ENCODE results near the gene AHNAK.

Gene AHNAK

DNA sequence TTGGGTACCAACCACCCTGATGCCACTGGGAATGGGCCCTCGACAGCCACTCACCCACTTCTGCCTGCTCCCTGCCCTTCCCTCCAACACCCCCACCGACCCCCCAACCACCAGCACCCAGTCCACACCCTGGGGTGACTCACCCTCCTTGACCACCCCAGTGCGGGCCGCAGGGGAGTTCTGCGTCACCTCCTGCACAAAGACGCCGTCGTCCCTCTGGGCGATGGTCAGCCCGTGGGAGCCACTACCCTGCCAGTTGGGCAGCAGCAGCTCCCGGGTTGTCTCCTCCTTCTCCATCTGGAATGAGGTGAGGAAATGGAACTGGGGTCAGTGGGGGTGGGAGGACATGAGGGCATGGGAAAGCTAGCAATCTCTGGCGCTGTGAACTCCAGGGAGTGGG lies 10.8 kb downstream of the AHNAK start:
- Histone ChIP-seq H3K9me2 (replicated peaks; ENCODE audit: insufficient read depth, low read length) (no peaks in the 10 kb centered on the region), H4K20me1 (ENCODE audit: low read depth, low read length) (no peaks in the 10 kb centered on the region), H3K27ac (ENCODE audit: low read depth, low read length) (no peak overlapping the region), H3K27me3 (ENCODE audit: low read length) (no peaks in the 10 kb centered on the region), H3K4me3 (ENCODE audit: insufficient read depth, low read length, poor library complexity, severe bottlenecking) (no peak overlapping the region), H3K9ac (ENCODE audit: low read length) (no peak overlapping the region), H3K79me2 (ENCODE audit: insufficient read depth, low read length) (no peaks in the 10 kb centered on the region), H3K36me3 (ENCODE audit: low read length) (no peaks in the 10 kb centered on the region), H2AFZ (ENCODE audit: low read depth, low read length, severe bottlenecking) (no peak overlapping the region), H3K9me3 (ENCODE audit: insufficient read depth, low read length) (no peaks in the 10 kb centered on the region), H3K4me2 (ENCODE audit: low read depth, low read length, poor library complexity, severe bottlenecking) (no peak overlapping the region), H3F3A (ENCODE audit: insufficient read depth) (no peaks in the 10 kb centered on the region)
- TF ChIP-seq, protein P1, sequence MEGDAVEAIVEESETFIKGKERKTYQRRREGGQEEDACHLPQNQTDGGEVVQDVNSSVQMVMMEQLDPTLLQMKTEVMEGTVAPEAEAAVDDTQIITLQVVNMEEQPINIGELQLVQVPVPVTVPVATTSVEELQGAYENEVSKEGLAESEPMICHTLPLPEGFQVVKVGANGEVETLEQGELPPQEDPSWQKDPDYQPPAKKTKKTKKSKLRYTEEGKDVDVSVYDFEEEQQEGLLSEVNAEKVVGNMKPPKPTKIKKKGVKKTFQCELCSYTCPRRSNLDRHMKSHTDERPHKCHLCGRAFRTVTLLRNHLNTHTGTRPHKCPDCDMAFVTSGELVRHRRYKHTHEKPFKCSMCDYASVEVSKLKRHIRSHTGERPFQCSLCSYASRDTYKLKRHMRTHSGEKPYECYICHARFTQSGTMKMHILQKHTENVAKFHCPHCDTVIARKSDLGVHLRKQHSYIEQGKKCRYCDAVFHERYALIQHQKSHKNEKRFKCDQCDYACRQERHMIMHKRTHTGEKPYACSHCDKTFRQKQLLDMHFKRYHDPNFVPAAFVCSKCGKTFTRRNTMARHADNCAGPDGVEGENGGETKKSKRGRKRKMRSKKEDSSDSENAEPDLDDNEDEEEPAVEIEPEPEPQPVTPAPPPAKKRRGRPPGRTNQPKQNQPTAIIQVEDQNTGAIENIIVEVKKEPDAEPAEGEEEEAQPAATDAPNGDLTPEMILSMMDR (IDR thresholded peaks at IDR 0.05; ENCODE audit: insufficient read depth, low read length, poor library complexity, severe bottlenecking): no peak
- no peak for TF ChIP-seq EZH2phosphoT487 (conservative IDR thresholded peaks at IDR 0.05; ENCODE audit: low read length)

DNA sequence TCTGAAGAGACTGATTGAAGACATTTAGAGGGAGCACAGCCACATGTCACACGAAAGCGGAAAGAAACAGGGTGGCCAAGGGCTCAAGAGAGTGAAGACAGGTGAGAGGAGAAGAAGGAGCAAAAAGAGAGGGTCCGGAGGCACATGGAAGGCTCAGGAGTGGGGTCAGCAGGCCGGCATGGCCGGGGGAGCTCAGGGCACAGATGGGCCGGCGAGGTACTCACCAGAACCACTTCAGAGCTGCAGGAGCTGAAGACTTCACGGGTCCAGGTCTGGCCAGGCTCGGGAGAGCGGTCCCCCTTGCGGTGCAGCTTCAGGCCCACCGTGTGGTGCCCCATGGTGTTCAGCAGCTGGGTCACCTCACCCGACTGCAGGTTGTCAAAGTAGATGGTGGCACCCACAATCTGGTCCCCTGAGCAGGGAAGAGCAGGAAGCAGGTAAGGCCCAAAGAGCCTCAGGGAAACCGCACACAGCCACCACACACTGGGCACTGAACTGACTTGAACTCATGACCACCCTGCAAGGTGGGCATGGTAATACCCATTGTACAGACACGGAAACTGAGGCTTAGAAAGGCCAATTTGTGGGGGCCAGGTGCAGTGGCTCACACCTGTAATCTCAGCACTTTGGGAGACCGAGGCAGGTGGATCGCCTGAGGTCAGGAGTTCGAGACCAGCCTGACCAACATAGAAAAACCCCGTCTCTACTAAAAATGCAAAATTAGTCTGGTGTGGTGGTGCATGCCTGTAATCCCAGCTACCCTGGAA lies 11.6 kb downstream of the AHNAK start:
- no peak overlapping the region for H2AFZ ChIP-seq (ENCODE audit: low read depth, low read length, severe bottlenecking)
- no peak overlapping the region for H3K4me2 ChIP-seq (ENCODE audit: low read depth, low read length, poor library complexity, severe bottlenecking)
- no peaks in the 10 kb centered on the region for H3K79me2 ChIP-seq (ENCODE audit: insufficient read depth, low read length)
- H3K9ac ChIP-seq (ENCODE audit: low read length): no peak overlapping the region
- no peaks in the 10 kb centered on the region for H4K20me1 ChIP-seq (ENCODE audit: low read depth, low read length)
- no peaks in the 10 kb centered on the region for H3K9me2 ChIP-seq (replicated peaks; ENCODE audit: insufficient read depth, low read length)
- H3K4me3 ChIP-seq (ENCODE audit: insufficient read depth, low read length, poor library complexity, severe bottlenecking): no peak overlapping the region
- no peaks in the 10 kb centered on the region for H3K9me3 ChIP-seq (ENCODE audit: insufficient read depth, low read length)
- no peaks in the 10 kb centered on the region for H3F3A ChIP-seq (ENCODE audit: insufficient read depth)
- TF ChIP-seq, protein P1 (IDR thresholded peaks at IDR 0.05; ENCODE audit: insufficient read depth, low read length, poor library complexity, severe bottlenecking): no peak
- no peak for TF ChIP-seq EZH2phosphoT487 (conservative IDR thresholded peaks at IDR 0.05; ENCODE audit: low read length)
- no peaks in the 10 kb centered on the region for H3K36me3 ChIP-seq (ENCODE audit: low read length)
- H3K27ac ChIP-seq (ENCODE audit: low read depth, low read length): no peak overlapping the region
- no peaks in the 10 kb centered on the region for H3K27me3 ChIP-seq (ENCODE audit: low read length)

DNA sequence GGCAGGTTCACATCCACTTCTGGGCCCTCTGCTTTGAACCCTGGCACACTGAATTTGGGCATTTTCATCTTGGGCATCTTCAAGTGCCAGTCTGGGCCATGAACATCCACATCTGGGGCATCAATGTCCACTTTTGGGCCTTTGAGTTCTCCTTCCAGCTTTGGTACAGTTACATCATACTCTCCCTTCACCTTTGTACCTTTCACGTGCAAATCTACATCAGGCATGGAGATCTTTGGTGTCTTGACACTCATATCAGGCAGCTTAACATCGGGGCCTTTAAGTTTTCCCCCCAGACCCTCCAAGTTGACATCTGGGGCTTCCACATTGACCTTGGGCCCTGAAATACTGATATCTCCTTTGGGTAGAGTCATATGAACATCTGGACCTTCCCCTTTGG lies 14.5 kb downstream of the AHNAK start:
- no peak overlapping the region for H2AFZ ChIP-seq (ENCODE audit: low read depth, low read length, severe bottlenecking)
- H3K79me2 ChIP-seq (ENCODE audit: insufficient read depth, low read length): no peaks in the 10 kb centered on the region
- no peak for TF ChIP-seq EZH2phosphoT487 (conservative IDR thresholded peaks at IDR 0.05; ENCODE audit: low read length)
- TF ChIP-seq, protein P1 (IDR thresholded peaks at IDR 0.05; ENCODE audit: insufficient read depth, low read length, poor library complexity, severe bottlenecking): no peak
- no peak overlapping the region for H3K27ac ChIP-seq (ENCODE audit: low read depth, low read length)
- H3K9me2 ChIP-seq (replicated peaks; ENCODE audit: insufficient read depth, low read length): no peaks in the 10 kb centered on the region
- no peak overlapping the region for H3K9ac ChIP-seq (ENCODE audit: low read length)
- no peaks in the 10 kb centered on the region for H3K9me3 ChIP-seq (ENCODE audit: insufficient read depth, low read length)
- no peaks in the 10 kb centered on the region for H3F3A ChIP-seq (ENCODE audit: insufficient read depth)
- H3K27me3 ChIP-seq (ENCODE audit: low read length): no peaks in the 10 kb centered on the region
- no peaks in the 10 kb centered on the region for H3K36me3 ChIP-seq (ENCODE audit: low read length)
- H3K4me3 ChIP-seq (ENCODE audit: insufficient read depth, low read length, poor library complexity, severe bottlenecking): no peak overlapping the region
- no peak overlapping the region for H3K4me2 ChIP-seq (ENCODE audit: low read depth, low read length, poor library complexity, severe bottlenecking)
- no peaks in the 10 kb centered on the region for H4K20me1 ChIP-seq (ENCODE audit: low read depth, low read length)
